ENCODE measurements around the gene STARD3NL. TPM values are rescaled to one million over a fixed set of nuclear protein-coding genes. Genes with fewer than 3 reads are reported as not detected.

The STARD3NL gene
- total RNA-seq, 1 experiment from 2014 or later = 30.6 TPM

DNA sequence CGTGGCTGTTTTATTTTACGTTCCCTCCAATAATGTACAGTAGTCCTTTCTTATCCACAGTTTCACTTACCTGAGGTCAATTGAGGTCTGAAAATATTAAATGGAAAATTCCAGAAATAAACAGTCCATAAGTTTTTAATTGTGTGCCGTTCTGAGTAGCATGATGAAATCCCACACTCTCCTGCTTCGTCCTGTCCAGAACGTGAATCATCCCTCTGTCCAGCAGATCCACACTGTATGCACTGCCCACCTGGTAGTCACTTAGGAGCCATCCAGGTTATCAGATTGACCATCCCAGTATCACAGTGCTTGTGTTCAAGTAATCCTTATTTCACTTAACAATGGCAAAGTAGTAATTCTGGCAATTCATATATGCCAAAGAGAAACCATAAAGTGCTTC lies 46.3 kb downstream of the STARD3NL start:
- no peak for DNase-seq (ENCODE audit: low spot score)
- Mint-ChIP-seq H3K9me3 (no peaks in the 10 kb centered on the region), H3K4me3 (no peak overlapping the region), H3K4me1 (peaks cover 4% of the 10 kb centered on the region), H3K27ac (peak overlapping the region; percentile 46; the same call in 1 of the 2 replicates), H3K36me3 (peaks cover 25% of the 10 kb centered on the region), H3K27me3 (ENCODE audit: low read depth) (no peaks in the 10 kb centered on the region)
- ChIA-PET CTCF (no interaction called here), POLR2A (no interaction called here)
- TF ChIP-seq MYBL2 (CRISPR knock-in tag; IDR thresholded peaks at IDR 0.05) = no peak
- no peak for TF ChIP-seq MXD4 (CRISPR knock-in tag; IDR thresholded peaks at IDR 0.05; ENCODE audit: borderline replicate concordance)
- TF ChIP-seq TP53 (CRISPR knock-in tag; IDR thresholded peaks at IDR 0.05) = no peak
- TF ChIP-seq, protein P1, sequence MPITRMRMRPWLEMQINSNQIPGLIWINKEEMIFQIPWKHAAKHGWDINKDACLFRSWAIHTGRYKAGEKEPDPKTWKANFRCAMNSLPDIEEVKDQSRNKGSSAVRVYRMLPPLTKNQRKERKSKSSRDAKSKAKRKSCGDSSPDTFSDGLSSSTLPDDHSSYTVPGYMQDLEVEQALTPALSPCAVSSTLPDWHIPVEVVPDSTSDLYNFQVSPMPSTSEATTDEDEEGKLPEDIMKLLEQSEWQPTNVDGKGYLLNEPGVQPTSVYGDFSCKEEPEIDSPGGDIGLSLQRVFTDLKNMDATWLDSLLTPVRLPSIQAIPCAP (CRISPR knock-in tag; IDR thresholded peaks at IDR 0.05) = no peak
- no peak for TF ChIP-seq SMAD3 (CRISPR knock-in tag; IDR thresholded peaks at IDR 0.05; ENCODE audit: borderline replicate concordance)
- TF ChIP-seq ZNF396 (CRISPR knock-in tag; IDR thresholded peaks at IDR 0.05; ENCODE audit: borderline replicate concordance) = no peak
- TF ChIP-seq ZBTB21 (CRISPR knock-in tag; IDR thresholded peaks at IDR 0.05; ENCODE audit: borderline replicate concordance) = no peak
- TF ChIP-seq TCF7 (CRISPR knock-in tag; IDR thresholded peaks at IDR 0.05; ENCODE audit: low read depth) = no peak
- ATAC-seq = no peak

DNA sequence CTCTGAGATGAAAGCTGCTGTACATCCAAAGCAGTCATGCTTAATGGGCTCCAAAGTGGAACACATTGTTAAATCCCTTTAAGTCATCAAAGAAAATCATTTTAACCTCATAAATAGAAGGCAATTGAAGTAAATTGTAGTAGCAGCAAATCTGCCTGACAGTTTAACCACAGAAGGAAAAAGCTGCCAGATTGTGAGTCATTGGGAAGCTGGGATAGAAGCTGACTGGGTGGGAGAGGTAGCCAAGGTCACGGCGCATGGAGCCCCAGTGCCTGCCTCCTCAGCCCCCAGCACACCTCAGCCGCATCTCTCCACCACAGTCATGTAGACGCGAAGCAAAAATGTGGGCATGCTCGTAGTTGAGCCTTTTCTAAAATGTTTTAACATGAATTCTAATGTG lies 51.3 kb downstream of the STARD3NL start:
- Mint-ChIP-seq H3K9me3 (no peaks in the 10 kb centered on the region), H3K36me3 (peaks cover 15% of the 10 kb centered on the region; the same call in 1 of the 2 replicates), H3K27me3 (ENCODE audit: low read depth) (no peaks in the 10 kb centered on the region), H3K4me3 (no peak overlapping the region), H3K4me1 (peaks cover 4% of the 10 kb centered on the region), H3K27ac (no peak overlapping the region)
- DNase-seq (ENCODE audit: low spot score) (no peak), ATAC-seq (no peak)
- CTCF ChIA-PET = interaction anchor here (2.2 kb wide), 1 partner anchor 14 kb away, joined by 12 read pairs; no protein-coding TSS in a partner anchor
- POLR2A ChIA-PET = no interaction called here
- TF ChIP-seq, protein P2, sequence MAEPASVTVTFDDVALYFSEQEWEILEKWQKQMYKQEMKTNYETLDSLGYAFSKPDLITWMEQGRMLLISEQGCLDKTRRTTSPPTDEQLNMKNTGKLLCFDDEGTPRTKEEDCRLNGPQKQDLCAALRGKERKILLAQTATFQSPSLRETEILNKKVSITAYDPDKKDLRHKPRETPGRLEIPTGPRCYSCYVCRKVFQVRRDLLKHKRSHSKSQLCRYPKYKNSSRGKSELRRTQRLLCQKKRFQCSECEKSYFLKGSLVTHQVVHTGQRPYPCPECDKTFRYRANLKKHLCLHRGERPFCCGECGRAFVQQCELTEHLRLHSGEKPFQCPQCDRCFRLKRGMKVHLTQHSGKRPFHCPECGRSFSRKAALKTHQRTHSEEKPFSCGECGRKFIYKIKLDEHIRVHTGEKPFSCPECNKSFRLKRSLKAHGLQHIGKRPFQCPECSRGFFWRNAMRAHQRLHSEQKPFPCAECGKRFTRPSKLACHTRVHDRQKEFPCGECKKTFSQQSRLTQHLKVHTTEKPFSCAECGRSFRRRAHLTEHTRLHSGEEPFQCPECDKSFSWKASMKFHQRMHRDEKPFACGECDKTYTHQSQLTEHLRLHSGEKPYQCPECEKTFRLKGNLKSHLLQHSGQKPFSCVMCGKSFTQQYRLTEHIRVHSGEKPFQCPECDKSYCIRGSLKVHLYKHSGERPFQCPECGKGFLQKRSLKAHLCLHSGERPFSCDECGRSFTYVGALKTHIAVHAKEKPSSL (CRISPR knock-in tag; conservative IDR thresholded peaks at IDR 0.05) = no peak
- TF ChIP-seq ELF4 (CRISPR knock-in tag; IDR thresholded peaks at IDR 0.05; ENCODE audit: low read depth) (no peak), ZNF138 (CRISPR knock-in tag; conservative IDR thresholded peaks at IDR 0.05) (no peak), NFE2L1 (CRISPR knock-in tag; IDR thresholded peaks at IDR 0.05) (no peak), OVOL2 (CRISPR knock-in tag; IDR thresholded peaks at IDR 0.05; ENCODE audit: borderline replicate concordance) (no peak), MXD4 (CRISPR knock-in tag; IDR thresholded peaks at IDR 0.05; ENCODE audit: borderline replicate concordance) (no peak), KAT7 (CRISPR knock-in tag; IDR thresholded peaks at IDR 0.05; ENCODE audit: borderline replicate concordance) (no peak), GABPB1 (CRISPR knock-in tag; IDR thresholded peaks at IDR 0.05) (no peak), SP1 (CRISPR knock-in tag; conservative IDR thresholded peaks at IDR 0.05) (no peak)
- TF ChIP-seq, protein P3, sequence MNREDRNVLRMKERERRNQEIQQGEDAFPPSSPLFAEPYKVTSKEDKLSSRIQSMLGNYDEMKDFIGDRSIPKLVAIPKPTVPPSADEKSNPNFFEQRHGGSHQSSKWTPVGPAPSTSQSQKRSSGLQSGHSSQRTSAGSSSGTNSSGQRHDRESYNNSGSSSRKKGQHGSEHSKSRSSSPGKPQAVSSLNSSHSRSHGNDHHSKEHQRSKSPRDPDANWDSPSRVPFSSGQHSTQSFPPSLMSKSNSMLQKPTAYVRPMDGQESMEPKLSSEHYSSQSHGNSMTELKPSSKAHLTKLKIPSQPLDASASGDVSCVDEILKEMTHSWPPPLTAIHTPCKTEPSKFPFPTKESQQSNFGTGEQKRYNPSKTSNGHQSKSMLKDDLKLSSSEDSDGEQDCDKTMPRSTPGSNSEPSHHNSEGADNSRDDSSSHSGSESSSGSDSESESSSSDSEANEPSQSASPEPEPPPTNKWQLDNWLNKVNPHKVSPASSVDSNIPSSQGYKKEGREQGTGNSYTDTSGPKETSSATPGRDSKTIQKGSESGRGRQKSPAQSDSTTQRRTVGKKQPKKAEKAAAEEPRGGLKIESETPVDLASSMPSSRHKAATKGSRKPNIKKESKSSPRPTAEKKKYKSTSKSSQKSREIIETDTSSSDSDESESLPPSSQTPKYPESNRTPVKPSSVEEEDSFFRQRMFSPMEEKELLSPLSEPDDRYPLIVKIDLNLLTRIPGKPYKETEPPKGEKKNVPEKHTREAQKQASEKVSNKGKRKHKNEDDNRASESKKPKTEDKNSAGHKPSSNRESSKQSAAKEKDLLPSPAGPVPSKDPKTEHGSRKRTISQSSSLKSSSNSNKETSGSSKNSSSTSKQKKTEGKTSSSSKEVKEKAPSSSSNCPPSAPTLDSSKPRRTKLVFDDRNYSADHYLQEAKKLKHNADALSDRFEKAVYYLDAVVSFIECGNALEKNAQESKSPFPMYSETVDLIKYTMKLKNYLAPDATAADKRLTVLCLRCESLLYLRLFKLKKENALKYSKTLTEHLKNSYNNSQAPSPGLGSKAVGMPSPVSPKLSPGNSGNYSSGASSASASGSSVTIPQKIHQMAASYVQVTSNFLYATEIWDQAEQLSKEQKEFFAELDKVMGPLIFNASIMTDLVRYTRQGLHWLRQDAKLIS (CRISPR knock-in tag; IDR thresholded peaks at IDR 0.05; ENCODE audit: borderline replicate concordance) = no peak
- TF ChIP-seq, protein P4, sequence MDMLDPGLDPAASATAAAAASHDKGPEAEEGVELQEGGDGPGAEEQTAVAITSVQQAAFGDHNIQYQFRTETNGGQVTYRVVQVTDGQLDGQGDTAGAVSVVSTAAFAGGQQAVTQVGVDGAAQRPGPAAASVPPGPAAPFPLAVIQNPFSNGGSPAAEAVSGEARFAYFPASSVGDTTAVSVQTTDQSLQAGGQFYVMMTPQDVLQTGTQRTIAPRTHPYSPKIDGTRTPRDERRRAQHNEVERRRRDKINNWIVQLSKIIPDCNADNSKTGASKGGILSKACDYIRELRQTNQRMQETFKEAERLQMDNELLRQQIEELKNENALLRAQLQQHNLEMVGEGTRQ (CRISPR knock-in tag; IDR thresholded peaks at IDR 0.05) = no peak
- TF ChIP-seq, protein P5, sequence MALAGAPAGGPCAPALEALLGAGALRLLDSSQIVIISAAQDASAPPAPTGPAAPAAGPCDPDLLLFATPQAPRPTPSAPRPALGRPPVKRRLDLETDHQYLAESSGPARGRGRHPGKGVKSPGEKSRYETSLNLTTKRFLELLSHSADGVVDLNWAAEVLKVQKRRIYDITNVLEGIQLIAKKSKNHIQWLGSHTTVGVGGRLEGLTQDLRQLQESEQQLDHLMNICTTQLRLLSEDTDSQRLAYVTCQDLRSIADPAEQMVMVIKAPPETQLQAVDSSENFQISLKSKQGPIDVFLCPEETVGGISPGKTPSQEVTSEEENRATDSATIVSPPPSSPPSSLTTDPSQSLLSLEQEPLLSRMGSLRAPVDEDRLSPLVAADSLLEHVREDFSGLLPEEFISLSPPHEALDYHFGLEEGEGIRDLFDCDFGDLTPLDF (CRISPR knock-in tag; IDR thresholded peaks at IDR 0.05) = no peak
- TF ChIP-seq, protein P6, sequence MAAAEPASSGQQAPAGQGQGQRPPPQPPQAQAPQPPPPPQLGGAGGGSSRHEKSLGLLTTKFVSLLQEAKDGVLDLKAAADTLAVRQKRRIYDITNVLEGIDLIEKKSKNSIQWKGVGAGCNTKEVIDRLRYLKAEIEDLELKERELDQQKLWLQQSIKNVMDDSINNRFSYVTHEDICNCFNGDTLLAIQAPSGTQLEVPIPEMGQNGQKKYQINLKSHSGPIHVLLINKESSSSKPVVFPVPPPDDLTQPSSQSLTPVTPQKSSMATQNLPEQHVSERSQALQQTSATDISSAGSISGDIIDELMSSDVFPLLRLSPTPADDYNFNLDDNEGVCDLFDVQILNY (CRISPR knock-in tag; IDR thresholded peaks at IDR 0.05) = no peak
- TF ChIP-seq, protein P7, sequence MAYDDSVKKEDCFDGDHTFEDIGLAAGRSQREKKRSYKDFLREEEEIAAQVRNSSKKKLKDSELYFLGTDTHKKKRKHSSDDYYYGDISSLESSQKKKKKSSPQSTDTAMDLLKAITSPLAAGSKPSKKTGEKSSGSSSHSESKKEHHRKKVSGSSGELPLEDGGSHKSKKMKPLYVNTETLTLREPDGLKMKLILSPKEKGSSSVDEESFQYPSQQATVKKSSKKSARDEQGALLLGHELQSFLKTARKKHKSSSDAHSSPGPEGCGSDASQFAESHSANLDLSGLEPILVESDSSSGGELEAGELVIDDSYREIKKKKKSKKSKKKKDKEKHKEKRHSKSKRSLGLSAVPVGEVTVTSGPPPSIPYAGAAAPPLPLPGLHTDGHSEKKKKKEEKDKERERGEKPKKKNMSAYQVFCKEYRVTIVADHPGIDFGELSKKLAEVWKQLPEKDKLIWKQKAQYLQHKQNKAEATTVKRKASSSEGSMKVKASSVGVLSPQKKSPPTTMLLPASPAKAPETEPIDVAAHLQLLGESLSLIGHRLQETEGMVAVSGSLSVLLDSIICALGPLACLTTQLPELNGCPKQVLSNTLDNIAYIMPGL (CRISPR knock-in tag; IDR thresholded peaks at IDR 0.05) = no peak
- TF ChIP-seq, protein P8, sequence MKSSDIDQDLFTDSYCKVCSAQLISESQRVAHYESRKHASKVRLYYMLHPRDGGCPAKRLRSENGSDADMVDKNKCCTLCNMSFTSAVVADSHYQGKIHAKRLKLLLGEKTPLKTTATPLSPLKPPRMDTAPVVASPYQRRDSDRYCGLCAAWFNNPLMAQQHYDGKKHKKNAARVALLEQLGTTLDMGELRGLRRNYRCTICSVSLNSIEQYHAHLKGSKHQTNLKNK (CRISPR knock-in tag; IDR thresholded peaks at IDR 0.05) = no peak
